Activated CD4-positive, alpha-beta T cell treated with anti-CD3 and anti-CD28 coated beads, Interleukin-2, Interleukin-6, amounts not matched to agents 100 ng/mL and 50 ng/mL, durations not matched to agents 16 hours and 8 hours (primary cell): ENCODE measurements around the gene DHX34.

Source experiments
- DNase-seq: peaks from one replicate; pipeline ENCODE4 v3.0.0-alpha.2; 2020

The DHX34 gene

GRCh38 chr19:47419789-47420188 lies 70.7 kb downstream of the DHX34 start:
- no peak for DNase-seq

GRCh38 chr19:47421244-47421786 lies 72.2 kb downstream of the DHX34 start:
- no peak for DNase-seq

- no peak for DNase-seq
Observed at GRCh38 chr19:47421844-47422395, 72.8 kb downstream of the DHX34 start.

- no peak for DNase-seq
Observed at GRCh38 chr19:47422417-47423163, 73.5 kb downstream of the DHX34 start.

- DNase-seq, result no peak
Observed at GRCh38 chr19:47423203-47423882, 74.2 kb downstream of the DHX34 start.

GRCh38 chr19:47427241-47428176 lies 78.4 kb downstream of the DHX34 start:
- peak; percentile 81 for DNase-seq

- peak; percentile 93 for DNase-seq
Observed at GRCh38 chr19:47428177-47428894, 79.2 kb downstream of the DHX34 start.

- DNase-seq, result no peak
Observed at GRCh38 chr19:47429140-47429793, 80.2 kb downstream of the DHX34 start.

- peak; percentile 44 for DNase-seq
Observed at GRCh38 chr19:47430041-47430802, 81.1 kb downstream of the DHX34 start.

- DNase-seq, result no peak
Observed at GRCh38 chr19:47432091-47432490, 83.0 kb downstream of the DHX34 start.
